Measurements from ENCODE around the gene VANGL1.

VANGL1 gene

GRCh38 chr1:115669886-115670285 is 28.1 kb downstream of the VANGL1 start:
- DNase-seq: no peak

- no peak for DNase-seq
Observed at GRCh38 chr1:115670476-115671175, 28.9 kb downstream of the VANGL1 start.

- no peak for DNase-seq
Observed at GRCh38 chr1:115671176-115671934, 29.6 kb downstream of the VANGL1 start.

GRCh38 chr1:115672224-115673009 is 30.6 kb downstream of the VANGL1 start:
- no peak for DNase-seq

GRCh38 chr1:115676498-115677181 is 34.9 kb downstream of the VANGL1 start:
- DNase-seq: no peak

- DNase-seq: no peak
Observed at GRCh38 chr1:115677182-115677555, 35.4 kb downstream of the VANGL1 start.

GRCh38 chr1:115677565-115677964 is 35.8 kb downstream of the VANGL1 start:
- no peak for DNase-seq

- DNase-seq: no peak
Observed at GRCh38 chr1:115678141-115678540, 36.4 kb downstream of the VANGL1 start.

GRCh38 chr1:115679141-115679611 is 37.4 kb downstream of the VANGL1 start:
- no peak for DNase-seq

- no peak for DNase-seq
Observed at GRCh38 chr1:115680730-115681111, 39.0 kb downstream of the VANGL1 start.

- no peak for DNase-seq
Observed at GRCh38 chr1:115682792-115683191, 41.0 kb downstream of the VANGL1 start.

GRCh38 chr1:115685029-115685705 is 43.4 kb downstream of the VANGL1 start:
- DNase-seq: no peak

GRCh38 chr1:115687744-115688143 is 46.0 kb downstream of the VANGL1 start:
- DNase-seq: no peak

GRCh38 chr1:115690972-115691371 is 49.2 kb downstream of the VANGL1 start:
- no peak for DNase-seq

GRCh38 chr1:115692224-115692623 is 50.5 kb downstream of the VANGL1 start:
- no peak for DNase-seq

- DNase-seq: no peak
Observed at GRCh38 chr1:115694805-115695204, 53.0 kb downstream of the VANGL1 start.

GRCh38 chr1:115697619-115698018 is 55.8 kb downstream of the VANGL1 start:
- DNase-seq: no peak

GRCh38 chr1:115701090-115701489 is 59.3 kb downstream of the VANGL1 start:
- DNase-seq: no peak

GRCh38 chr1:115702959-115703358 is 61.2 kb downstream of the VANGL1 start:
- no peak for DNase-seq

- no peak for DNase-seq
Observed at GRCh38 chr1:115705085-115705951, 63.5 kb downstream of the VANGL1 start.

- DNase-seq: no peak
Observed at GRCh38 chr1:115705963-115706362, 64.2 kb downstream of the VANGL1 start.
